ENCODE results near the gene ADGRF3. TPM values are rescaled to one million over a fixed set of nuclear protein-coding genes. Genes with fewer than 3 reads are reported as not detected.
"Not testable (repeated sequence)": the region's sequence is repeated elsewhere in the genome, so short reads cannot be mapped to it uniquely, and the experiment has no call there.

Gene ADGRF3
- total RNA-seq, 1 experiment from 2014 or later: 0.09 TPM

GRCh38 chr2:26355038-26355995 lies 8.7 kb upstream of the ADGRF3 start:
- no peaks in the 10 kb centered on the region for H3K27me3 ChIP-seq (ENCODE audit: insufficient read depth, low read length)
- H3K9me3 Mint-ChIP-seq: no peaks in the 10 kb centered on the region
- H4K91ac ChIP-seq (ENCODE audit: insufficient read length, low read depth, low read length): no peak overlapping the region
- no CpG with 5 or more reads among the region's 9 CpGs for WGBS (ENCODE audit: extremely low coverage, insufficient read length, low lambda C conversion rate)
- no peak for TF ChIP-seq CTCF (conservative IDR thresholded peaks at IDR 0.05)
- no peak overlapping the region for H3K23ac ChIP-seq (ENCODE audit: insufficient read length, low read depth, low read length)
- H3K4me2 ChIP-seq (ENCODE audit: insufficient read depth, insufficient read length, low read length): no peak overlapping the region
- H3K79me1 ChIP-seq (ENCODE audit: insufficient read depth, low read depth, low read length, poor library complexity, severe bottlenecking): peaks cover 12% of the 10 kb centered on the region
- no peak overlapping the region for H2BK20ac ChIP-seq (ENCODE audit: low read depth, low read length, poor library complexity, severe bottlenecking)
- H4K8ac ChIP-seq (replicated peaks; ENCODE audit: insufficient read length, low read depth, low read length): no peak overlapping the region
- H2AK5ac ChIP-seq (ENCODE audit: insufficient read length, low read length): no peak overlapping the region
- H2AFZ ChIP-seq (ENCODE audit: low read length): no peak overlapping the region
- peak overlapping the region; percentile 10 to 62 (median 50); a peak in 5 of 7 replicates for H3K27ac Mint-ChIP-seq
- H3K4me1 ChIP-seq (ENCODE audit: insufficient read depth, low read length): no peaks in the 10 kb centered on the region; the same call in 1 of the 2 replicates
- H4K5ac ChIP-seq (ENCODE audit: insufficient read length, low read depth, low read length): no peak overlapping the region
- no peaks in the 10 kb centered on the region for H3K23me2 ChIP-seq (ENCODE audit: insufficient read length, low read depth, low read length, poor library complexity, severe bottlenecking)
- DNase-seq: no peak
- H3K79me2 ChIP-seq (ENCODE audit: insufficient read depth, low read length): peaks cover 36% of the 10 kb centered on the region; the same call in 1 of the 2 replicates
- H2BK120ac ChIP-seq (ENCODE audit: low read depth, low read length, poor library complexity, severe bottlenecking): no peak overlapping the region
- no peak overlapping the region for H3K9ac ChIP-seq (ENCODE audit: extremely low read depth, insufficient read length, low read length)
- H4K20me1 ChIP-seq (ENCODE audit: control insufficient read depth, insufficient read depth, insufficient read length): no peaks in the 10 kb centered on the region
- H3K4ac ChIP-seq (ENCODE audit: low read depth, low read length): no peak overlapping the region
- no peak overlapping the region; a peak in 1 of 5 replicates for H3K4me3 Mint-ChIP-seq
- no peak overlapping the region for H2BK12ac ChIP-seq (ENCODE audit: insufficient read length, low read depth, low read length)
- H2BK15ac ChIP-seq (ENCODE audit: low read depth, low read length): no peak overlapping the region
- H2BK5ac ChIP-seq (ENCODE audit: insufficient read length, low read length): no peak overlapping the region
- H3K27ac ChIP-seq (ENCODE audit: insufficient read length, low read depth, low read length): no peak overlapping the region
- H3K14ac ChIP-seq (ENCODE audit: insufficient read depth, low read length): no peak overlapping the region
- no peak overlapping the region for H3K56ac ChIP-seq (ENCODE audit: insufficient read length, low read depth, low read length)
- peaks cover 22 to 27% of the 10 kb centered on the region in 2 experiments for H3K4me1 Mint-ChIP-seq
- H3K9me3 ChIP-seq (ENCODE audit: control insufficient read depth, low read depth, low read length): no peaks in the 10 kb centered on the region
- H3K36me3 Mint-ChIP-seq (ENCODE audit: insufficient read depth in 1 of 3, low read depth in 3 of 3): peaks cover 0 to 7% (median 5%) of the 10 kb centered on the region in 3 experiments; a peak in 4 of 7 replicates
- H3T11ph ChIP-seq (ENCODE audit: low read length): no peak overlapping the region
- H3K27me3 Mint-ChIP-seq (ENCODE audit: low read depth): no peaks in the 10 kb centered on the region
- no peak overlapping the region for H3K18ac ChIP-seq (ENCODE audit: insufficient read length, low read depth, low read length)

- peaks cover 22 to 24% of the 10 kb centered on the region in 2 experiments for H3K4me1 Mint-ChIP-seq
- H3K56ac ChIP-seq (ENCODE audit: insufficient read length, low read depth, low read length); H2AK5ac ChIP-seq (ENCODE audit: insufficient read length, low read length); H3K27ac ChIP-seq (ENCODE audit: insufficient read length, low read depth, low read length); H2BK5ac ChIP-seq (ENCODE audit: insufficient read length, low read length); H2AFZ ChIP-seq (ENCODE audit: low read length); H3K9me3 ChIP-seq (ENCODE audit: control insufficient read depth, low read depth, low read length); H3K36me3 Mint-ChIP-seq (ENCODE audit: insufficient read depth in 1 of 3, low read depth in 3 of 3); H3K9me3 Mint-ChIP-seq; H3K79me1 ChIP-seq (ENCODE audit: insufficient read depth, low read depth, low read length, poor library complexity, severe bottlenecking); H3K23ac ChIP-seq (ENCODE audit: insufficient read length, low read depth, low read length); H2BK20ac ChIP-seq (ENCODE audit: low read depth, low read length, poor library complexity, severe bottlenecking); H3K9ac ChIP-seq (ENCODE audit: extremely low read depth, insufficient read length, low read length); H3K4me2 ChIP-seq (ENCODE audit: insufficient read depth, insufficient read length, low read length); DNase-seq; H4K8ac ChIP-seq (replicated peaks; ENCODE audit: insufficient read length, low read depth, low read length); H4K5ac ChIP-seq (ENCODE audit: insufficient read length, low read depth, low read length); H3K27ac Mint-ChIP-seq; H3K14ac ChIP-seq (ENCODE audit: insufficient read depth, low read length); H2BK15ac ChIP-seq (ENCODE audit: low read depth, low read length); H3K18ac ChIP-seq (ENCODE audit: insufficient read length, low read depth, low read length); H3K4me1 ChIP-seq (ENCODE audit: insufficient read depth, low read length); H2BK120ac ChIP-seq (ENCODE audit: low read depth, low read length, poor library complexity, severe bottlenecking); H3K4ac ChIP-seq (ENCODE audit: low read depth, low read length); H4K20me1 ChIP-seq (ENCODE audit: control insufficient read depth, insufficient read depth, insufficient read length); H3T11ph ChIP-seq (ENCODE audit: low read length); H3K4me3 Mint-ChIP-seq; H3K23me2 ChIP-seq (ENCODE audit: insufficient read length, low read depth, low read length, poor library complexity, severe bottlenecking); H3K27me3 ChIP-seq (ENCODE audit: insufficient read depth, low read length); H3K27me3 Mint-ChIP-seq (ENCODE audit: low read depth); H4K91ac ChIP-seq (ENCODE audit: insufficient read length, low read depth, low read length); H2BK12ac ChIP-seq (ENCODE audit: insufficient read length, low read depth, low read length): not testable (repeated sequence)
- peaks cover 34% of the 10 kb centered on the region; the same call in 1 of the 2 replicates for H3K79me2 ChIP-seq (ENCODE audit: insufficient read depth, low read length)
- no CpG with 5 or more reads among the region's 16 CpGs for WGBS (ENCODE audit: extremely low coverage, insufficient read length, low lambda C conversion rate)
Measured at GRCh38 chr2:26354469-26354868, 7.9 kb upstream of the ADGRF3 start.

Measured in H9 (cell line).